GM21381 (cell line): ENCODE results near the gene GATA3.

ENCODE experiments used
- ATAC-seq: cut with Tn5 transposase; IDR thresholded peaks from one replicate; pipeline ENCODE4 v1.9.1; 2021; ENCODE audit warnings: mild to moderate bottlenecking, moderate library complexity; ENCODE audit not compliant: unreplicated experiment

GATA3 gene

GRCh38 chr10:8037941-8038894, 16.3 kb upstream of the GATA3 start:
- no peak for ATAC-seq

GRCh38 chr10:8039321-8039881, 15.1 kb upstream of the GATA3 start:
- no peak for ATAC-seq

- ATAC-seq: no peak
Measured at GRCh38 chr10:8040651-8041050, 13.8 kb upstream of the GATA3 start.

GRCh38 chr10:8041284-8041991, 13.1 kb upstream of the GATA3 start:
- no peak for ATAC-seq

GRCh38 chr10:8041992-8042720, 12.3 kb upstream of the GATA3 start:
- no peak for ATAC-seq

- ATAC-seq: no peak
Measured at GRCh38 chr10:8042721-8043568, 11.5 kb upstream of the GATA3 start.

GRCh38 chr10:8043569-8044306, 10.8 kb upstream of the GATA3 start:
- no peak for ATAC-seq

GRCh38 chr10:8044331-8044907, 10.1 kb upstream of the GATA3 start:
- ATAC-seq: no peak

- ATAC-seq: no peak
Measured at GRCh38 chr10:8044908-8045725, 9.4 kb upstream of the GATA3 start.

GRCh38 chr10:8045726-8046494, 8.6 kb upstream of the GATA3 start:
- no peak for ATAC-seq

- no peak for ATAC-seq
Measured at GRCh38 chr10:8047452-8048280, 6.8 kb upstream of the GATA3 start.

- ATAC-seq: no peak
Measured at GRCh38 chr10:8048281-8049008, 6.0 kb upstream of the GATA3 start.

GRCh38 chr10:8049045-8049864, 5.2 kb upstream of the GATA3 start:
- no peak for ATAC-seq

GRCh38 chr10:8049865-8050555, 4.5 kb upstream of the GATA3 start:
- ATAC-seq: no peak
